22Rv1 (cell line): Measurements from ENCODE around the gene OR51D1.

Experiments
- CTCF ChIP-seq: fragments of 450-650 bp; IDR thresholded peaks from 2 replicates; pipeline ENCODE4 v1.5.1; 2017; ENCODE audit warnings: mild to moderate bottlenecking
- ZFX ChIP-seq: fragments of 450-650 bp; IDR thresholded peaks from 2 replicates; pipeline ENCODE4 v1.6.1; 2017; ENCODE audit warnings: antibody characterized with exemption, borderline replicate concordance

- TF ChIP-seq CTCF (no peak), ZFX (no peak)
Observed at GRCh38 chr11:4615856-4616444, 21.3 kb upstream of the OR51D1 start.
